ENCODE results near the gene GSKIP. TPM values are rescaled to one million over a fixed set of nuclear protein-coding genes. Genes with fewer than 3 reads are reported as not detected.

Gene GSKIP
- polyA plus RNA-seq, 1 donor from 2014 or later, result 87.4 TPM

- H3K36me3 ChIP-seq (ENCODE audit: insufficient read depth, low read length), result no peaks in the 10 kb centered on the region
- no peak overlapping the region for H3K27ac ChIP-seq (ENCODE audit: low read length)
- H3K9ac ChIP-seq (ENCODE audit: low read length), result no peak overlapping the region
- no peak overlapping the region for H2AFZ ChIP-seq (ENCODE audit: low read depth, low read length)
- no peak overlapping the region for H3K4me3 ChIP-seq (ENCODE audit: low read length)
- H3K4me2 ChIP-seq (ENCODE audit: low read length), result no peak overlapping the region
- H3K9me2 ChIP-seq (ENCODE audit: insufficient read depth, low read length), result no peaks in the 10 kb centered on the region
- H3K27me3 ChIP-seq (ENCODE audit: insufficient read depth, low read depth, low read length), result no peaks in the 10 kb centered on the region
- H3K9me3 ChIP-seq (ENCODE audit: low read length), result no peaks in the 10 kb centered on the region
- no peaks in the 10 kb centered on the region for H3F3A ChIP-seq (ENCODE audit: insufficient read depth, low read length, poor library complexity, severe bottlenecking)
- H4K20me1 ChIP-seq (ENCODE audit: insufficient read depth), result no peaks in the 10 kb centered on the region
- TF ChIP-seq CTCF (IDR thresholded peaks at IDR 0.05; ENCODE audit: poor library complexity, severe bottlenecking), result no peak
- no peak for TF ChIP-seq RAD21 (conservative IDR thresholded peaks at IDR 0.05)
- TF ChIP-seq MXI1 (conservative IDR thresholded peaks at IDR 0.05; ENCODE audit: poor library complexity, severe bottlenecking), result no peak
- no peak for TF ChIP-seq SMC3 (conservative IDR thresholded peaks at IDR 0.05; ENCODE audit: poor library complexity)
- TF ChIP-seq TAF1 (IDR thresholded peaks at IDR 0.05; ENCODE audit: low read depth), result no peak
- TF ChIP-seq, protein P1, sequence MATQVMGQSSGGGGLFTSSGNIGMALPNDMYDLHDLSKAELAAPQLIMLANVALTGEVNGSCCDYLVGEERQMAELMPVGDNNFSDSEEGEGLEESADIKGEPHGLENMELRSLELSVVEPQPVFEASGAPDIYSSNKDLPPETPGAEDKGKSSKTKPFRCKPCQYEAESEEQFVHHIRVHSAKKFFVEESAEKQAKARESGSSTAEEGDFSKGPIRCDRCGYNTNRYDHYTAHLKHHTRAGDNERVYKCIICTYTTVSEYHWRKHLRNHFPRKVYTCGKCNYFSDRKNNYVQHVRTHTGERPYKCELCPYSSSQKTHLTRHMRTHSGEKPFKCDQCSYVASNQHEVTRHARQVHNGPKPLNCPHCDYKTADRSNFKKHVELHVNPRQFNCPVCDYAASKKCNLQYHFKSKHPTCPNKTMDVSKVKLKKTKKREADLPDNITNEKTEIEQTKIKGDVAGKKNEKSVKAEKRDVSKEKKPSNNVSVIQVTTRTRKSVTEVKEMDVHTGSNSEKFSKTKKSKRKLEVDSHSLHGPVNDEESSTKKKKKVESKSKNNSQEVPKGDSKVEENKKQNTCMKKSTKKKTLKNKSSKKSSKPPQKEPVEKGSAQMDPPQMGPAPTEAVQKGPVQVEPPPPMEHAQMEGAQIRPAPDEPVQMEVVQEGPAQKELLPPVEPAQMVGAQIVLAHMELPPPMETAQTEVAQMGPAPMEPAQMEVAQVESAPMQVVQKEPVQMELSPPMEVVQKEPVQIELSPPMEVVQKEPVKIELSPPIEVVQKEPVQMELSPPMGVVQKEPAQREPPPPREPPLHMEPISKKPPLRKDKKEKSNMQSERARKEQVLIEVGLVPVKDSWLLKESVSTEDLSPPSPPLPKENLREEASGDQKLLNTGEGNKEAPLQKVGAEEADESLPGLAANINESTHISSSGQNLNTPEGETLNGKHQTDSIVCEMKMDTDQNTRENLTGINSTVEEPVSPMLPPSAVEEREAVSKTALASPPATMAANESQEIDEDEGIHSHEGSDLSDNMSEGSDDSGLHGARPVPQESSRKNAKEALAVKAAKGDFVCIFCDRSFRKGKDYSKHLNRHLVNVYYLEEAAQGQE (IDR thresholded peaks at IDR 0.05; ENCODE audit: borderline replicate concordance), result no peak
- no peak for TF ChIP-seq EZH2 (IDR thresholded peaks at IDR 0.05; ENCODE audit: borderline replicate concordance, insufficient read depth, low read length, poor library complexity, severe bottlenecking)
- TF ChIP-seq EP300 (conservative IDR thresholded peaks at IDR 0.05; ENCODE audit: poor library complexity, severe bottlenecking), result no peak
- TF ChIP-seq POLR2AphosphoS5 (IDR thresholded peaks at IDR 0.05), result no peak
- no peaks in the 10 kb centered on the region for H3K79me2 ChIP-seq (replicated peaks; ENCODE audit: insufficient read depth, low read length)
Measured at GRCh38 chr14:96384053-96384452, 20.7 kb downstream of the GSKIP start.

DNA sequence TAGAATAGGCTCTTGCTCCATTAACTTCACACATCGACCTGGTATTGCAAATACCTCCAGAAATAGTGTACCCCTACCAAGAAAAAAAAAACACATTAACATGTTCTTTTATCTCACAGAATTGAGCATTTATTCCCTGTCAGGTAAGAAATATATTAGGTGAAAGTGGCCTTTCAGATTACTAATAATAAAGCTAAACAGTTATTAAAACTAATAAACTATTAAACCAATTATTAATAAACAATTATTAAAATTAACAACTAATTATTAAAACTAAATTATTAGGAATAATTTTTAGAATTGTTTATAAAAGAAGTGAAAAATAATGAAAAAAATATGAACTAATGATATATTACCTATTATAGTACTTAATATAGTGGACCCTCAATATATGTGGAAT lies 21.4 kb downstream of the GSKIP start:
- Histone ChIP-seq H3F3A (ENCODE audit: insufficient read depth, low read length, poor library complexity, severe bottlenecking) (no peaks in the 10 kb centered on the region), H3K27me3 (ENCODE audit: insufficient read depth, low read depth, low read length) (no peaks in the 10 kb centered on the region), H2AFZ (ENCODE audit: low read depth, low read length) (no peak overlapping the region), H3K9me3 (ENCODE audit: low read length) (no peaks in the 10 kb centered on the region), H4K20me1 (ENCODE audit: insufficient read depth) (no peaks in the 10 kb centered on the region), H3K27ac (ENCODE audit: low read length) (no peak overlapping the region), H3K79me2 (replicated peaks; ENCODE audit: insufficient read depth, low read length) (no peaks in the 10 kb centered on the region), H3K9me2 (ENCODE audit: insufficient read depth, low read length) (no peaks in the 10 kb centered on the region), H3K9ac (ENCODE audit: low read length) (no peak overlapping the region), H3K36me3 (ENCODE audit: insufficient read depth, low read length) (no peaks in the 10 kb centered on the region), H3K4me3 (ENCODE audit: low read length) (no peak overlapping the region), H3K4me2 (ENCODE audit: low read length) (no peak overlapping the region)
- no peak for TF ChIP-seq CTCF (IDR thresholded peaks at IDR 0.05; ENCODE audit: poor library complexity, severe bottlenecking)
- no peak for TF ChIP-seq RAD21 (conservative IDR thresholded peaks at IDR 0.05)
- TF ChIP-seq MXI1 (conservative IDR thresholded peaks at IDR 0.05; ENCODE audit: poor library complexity, severe bottlenecking), result no peak
- TF ChIP-seq, protein P1 (IDR thresholded peaks at IDR 0.05; ENCODE audit: borderline replicate concordance), result no peak
- TF ChIP-seq EP300 (conservative IDR thresholded peaks at IDR 0.05; ENCODE audit: poor library complexity, severe bottlenecking), result no peak
- TF ChIP-seq TAF1 (IDR thresholded peaks at IDR 0.05; ENCODE audit: low read depth), result no peak
- TF ChIP-seq SMC3 (conservative IDR thresholded peaks at IDR 0.05; ENCODE audit: poor library complexity), result no peak
- TF ChIP-seq EZH2 (IDR thresholded peaks at IDR 0.05; ENCODE audit: borderline replicate concordance, insufficient read depth, low read length, poor library complexity, severe bottlenecking), result no peak
- TF ChIP-seq POLR2AphosphoS5 (IDR thresholded peaks at IDR 0.05), result no peak

All from neural cell (in vitro differentiated cells).